GM23248 (cell line): ENCODE data around the gene GIGYF1. TPM values are rescaled to one million over a fixed set of nuclear protein-coding genes. Genes with fewer than 3 reads are reported as not detected.

Experiments
- DNase-seq: peaks from one replicate; pipeline ENCODE4 v3.0.0-alpha.2; 2015
- H2AFZ ChIP-seq: fragments of 200-600 bp; sonication (generic); 2 replicates; pipeline ENCODE4 v1.6.1; 2016; ENCODE audit warnings: antibody characterized with exemption
- H3F3A ChIP-seq: fragments of 200-600 bp; sonication (generic); 2 replicates; pipeline ENCODE4 v1.6.1; 2016; ENCODE audit warnings: mild to moderate bottlenecking, antibody characterized with exemption, mixed run types; ENCODE audit not compliant: insufficient read depth
- H3K27ac ChIP-seq: fragments of 200-600 bp; sonication (generic); 2 replicates; pipeline ENCODE4 v1.5.1; 2016; ENCODE audit warnings: mild to moderate bottlenecking
- H3K27me3 ChIP-seq: fragments of 200-600 bp; sonication (generic); replicated peaks from 2 replicates; pipeline ENCODE4 v1.6.1; 2016; ENCODE audit warnings: mild to moderate bottlenecking; ENCODE audit not compliant: insufficient read depth
- H3K36me3 ChIP-seq: fragments of 200-600 bp; sonication (generic); 2 replicates; pipeline ENCODE4 v1.6.1; 2016; ENCODE audit warnings: low read depth, mild to moderate bottlenecking
- H3K4me1 ChIP-seq: fragments of 200-600 bp; sonication (generic); 2 replicates; pipeline ENCODE4 v1.6.1; 2016; ENCODE audit warnings: mild to moderate bottlenecking; ENCODE audit not compliant: insufficient read depth
- H3K4me2 ChIP-seq: fragments of 200-600 bp; sonication (generic); one replicate; pipeline ENCODE4 v1.6.1; 2016; ENCODE audit warnings: mild to moderate bottlenecking; ENCODE audit not compliant: unreplicated experiment
- H3K4me3 ChIP-seq: fragments of 200-600 bp; sonication (generic); 2 replicates; pipeline ENCODE4 v1.5.1; 2016; ENCODE audit warnings: mild to moderate bottlenecking
- H3K79me2 ChIP-seq: fragments of 200-600 bp; sonication (generic); 2 replicates; pipeline ENCODE4 v1.6.1; 2016; ENCODE audit warnings: mild to moderate bottlenecking; ENCODE audit not compliant: insufficient read depth
- H3K9ac ChIP-seq: fragments of 200-600 bp; sonication (generic); 2 replicates; pipeline ENCODE4 v1.6.1; 2016; ENCODE audit warnings: mild to moderate bottlenecking
- H3K9me2 ChIP-seq: fragments of 200-600 bp; sonication (generic); 2 replicates; pipeline ENCODE4 v1.6.1; 2016; ENCODE audit warnings: mixed run types, mild to moderate bottlenecking, moderate library complexity; ENCODE audit not compliant: insufficient read depth
- H3K9me3 ChIP-seq: fragments of 200-600 bp; sonication (generic); one replicate; pipeline ENCODE4 v1.6.1; 2017; ENCODE audit warnings: low read depth
- H4K20me1 ChIP-seq: fragments of 200-600 bp; sonication (generic); 2 replicates; pipeline ENCODE4 v1.6.0; 2016; ENCODE audit not compliant: insufficient read depth
- EZH2 ChIP-seq: fragments of 200-600 bp; sonication (generic); IDR thresholded peaks from 2 replicates; pipeline ENCODE4 v1.6.1; 2018; ENCODE audit warnings: antibody characterized with exemption, mild to moderate bottlenecking; ENCODE audit not compliant: insufficient read depth, poor library complexity, severe bottlenecking
- EZH2phosphoT487 ChIP-seq: fragments of 200-600 bp; sonication (generic); IDR thresholded peaks from 2 replicates; pipeline ENCODE4 v1.6.1; 2018; ENCODE audit warnings: antibody characterized with exemption, moderate library complexity, mild to moderate bottlenecking, low read depth; ENCODE audit not compliant: insufficient read depth
- WGBS, 2 experiments: methylation state at CpG; one replicate each; pipeline ENCODE4 v1.1.6; 2015 to 2017; ENCODE audit warnings: low lambda C conversion rate in 2 of 2, low coverage in 1 of 2; ENCODE audit errors: missing lambda C conversion rate in 2 of 2; 5-methylcytosine and 5-hydroxymethylcytosine counted together
- in situ Hi-C: fragments of 300-500 bp; cut with MboI; formaldehyde crosslinking; loops from 2 replicates; pipeline ENCODE4 v1.15.0; 2020
- polyA plus RNA-seq: library from polyadenylated mRNA; unstranded; fragments of >200 nt; fragmentation: Nextera tagmentation; extraction: Ambion mirVana; gene quantifications from 2 replicates; pipeline ENCODE4 v1.2.1, GENCODE V29; 2016
- total RNA-seq: library from RNA; depleted of rRNA; stranded (reverse); fragments of >200 nt; shearing (Covaris generic); gene quantifications from 2 replicates; pipeline ENCODE4 v1.2.3, GENCODE V29; 2014

The GIGYF1 gene
- total and polyA plus RNA-seq, 2 experiments from 2014 or later = 7.4 to 15.6 TPM

- in situ Hi-C loops = no loop called here
- TF ChIP-seq EZH2phosphoT487 (no peak), EZH2 (no peak)
- Histone ChIP-seq H3K4me3 (no peak overlapping the region), H3K4me1 (peaks cover 8% of the 10 kb centered on the region; the same call in 1 of the 2 replicates), H3K9me3 (no peaks in the 10 kb centered on the region), H3F3A (0 out of 2 replicates have a peak, but pooled peaks cover under 1% of the 10 kb centered on the region), H3K9ac (no peak overlapping the region), H2AFZ (no peak overlapping the region), H3K36me3 (no peaks in the 10 kb centered on the region; the same call in 1 of the 2 replicates), H3K79me2 (peaks cover 42% of the 10 kb centered on the region), H3K27me3 (no peaks in the 10 kb centered on the region), H3K4me2 (no peak overlapping the region), H3K9me2 (no peaks in the 10 kb centered on the region), H4K20me1 (peaks cover 6% of the 10 kb centered on the region; the same call in 1 of the 2 replicates), H3K27ac (no peak overlapping the region)
- WGBS, 2 experiments = 93 to 94% methylated on average over 17 of the region's 17 CpGs
- no peak for DNase-seq
Measured at GRCh38 chr7:100686822-100687211, 7.2 kb downstream of the GIGYF1 start.

- WGBS, 2 experiments = 90% methylated on average over 21 to 33 of the region's 33 CpGs
- in situ Hi-C loops = no loop called here
- H3K79me2 ChIP-seq = peaks cover 37% of the 10 kb centered on the region
- H2AFZ ChIP-seq = no peak overlapping the region
- no peaks in the 10 kb centered on the region for H3F3A ChIP-seq
- H3K9me3 ChIP-seq = no peaks in the 10 kb centered on the region
- H4K20me1 ChIP-seq = peaks cover 6% of the 10 kb centered on the region; the same call in 1 of the 2 replicates
- H3K27me3 ChIP-seq = no peaks in the 10 kb centered on the region
- H3K9ac ChIP-seq = no peak overlapping the region
- H3K4me3 ChIP-seq = no peak overlapping the region
- TF ChIP-seq EZH2 (no peak), EZH2phosphoT487 (no peak)
- no peaks in the 10 kb centered on the region for H3K9me2 ChIP-seq
- DNase-seq = no peak
- no peak overlapping the region for H3K4me2 ChIP-seq
- no peaks in the 10 kb centered on the region; the same call in 1 of the 2 replicates for H3K36me3 ChIP-seq
- H3K27ac ChIP-seq = no peak overlapping the region
- 0 out of 2 replicates have a peak, but pooled peaks cover 8% of the 10 kb centered on the region for H3K4me1 ChIP-seq
Measured at GRCh38 chr7:100686201-100686821, 7.7 kb downstream of the GIGYF1 start.

GRCh38 chr7:100685631-100686145 lies 8.4 kb downstream of the GIGYF1 start:
- no peaks in the 10 kb centered on the region for H3K9me3 ChIP-seq
- in situ Hi-C loops = no loop called here
- 0 out of 2 replicates have a peak, but pooled peaks cover 8% of the 10 kb centered on the region for H3K4me1 ChIP-seq
- peaks cover 30% of the 10 kb centered on the region for H3K79me2 ChIP-seq
- 87 to 89% methylated on average over 16 to 17 of the region's 17 CpGs for WGBS, 2 experiments
- TF ChIP-seq EZH2phosphoT487 (no peak), EZH2 (no peak)
- no peaks in the 10 kb centered on the region for H3F3A ChIP-seq
- H4K20me1 ChIP-seq = peaks cover under 1% of the 10 kb centered on the region; the same call in 1 of the 2 replicates
- no peak overlapping the region for H2AFZ ChIP-seq
- no peaks in the 10 kb centered on the region for H3K9me2 ChIP-seq
- H3K36me3 ChIP-seq = no peaks in the 10 kb centered on the region; the same call in 1 of the 2 replicates
- H3K27ac ChIP-seq = no peak overlapping the region
- H3K27me3 ChIP-seq = no peaks in the 10 kb centered on the region
- H3K9ac ChIP-seq = no peak overlapping the region
- no peak for DNase-seq
- no peak overlapping the region for H3K4me3 ChIP-seq
- no peak overlapping the region for H3K4me2 ChIP-seq

- 88 to 90% methylated on average over 18 of the region's 18 CpGs for WGBS, 2 experiments
- Histone ChIP-seq H3K27me3 (no peaks in the 10 kb centered on the region), H3F3A (no peaks in the 10 kb centered on the region), H2AFZ (no peak overlapping the region), H3K9ac (no peak overlapping the region), H3K36me3 (no peaks in the 10 kb centered on the region; the same call in 1 of the 2 replicates), H3K9me3 (no peaks in the 10 kb centered on the region), H3K4me1 (0 out of 2 replicates have a peak, but pooled peaks cover 8% of the 10 kb centered on the region), H3K27ac (no peak overlapping the region), H3K4me2 (no peak overlapping the region), H4K20me1 (no peaks in the 10 kb centered on the region; the same call in 1 of the 2 replicates), H3K9me2 (no peaks in the 10 kb centered on the region), H3K4me3 (no peak overlapping the region), H3K79me2 (peaks cover 25% of the 10 kb centered on the region)
- no peak for DNase-seq
- TF ChIP-seq EZH2 (no peak), EZH2phosphoT487 (no peak)
- in situ Hi-C loops = no loop called here
Measured at GRCh38 chr7:100685049-100685605, 8.9 kb downstream of the GIGYF1 start.
